ENCODE measurements around the gene TTC32. TPM values are rescaled to one million over a fixed set of nuclear protein-coding genes. Genes with fewer than 3 reads are reported as not detected.

TTC32 gene
- total RNA-seq, 1 experiment from 2014 or later = 12.7 TPM

DNA sequence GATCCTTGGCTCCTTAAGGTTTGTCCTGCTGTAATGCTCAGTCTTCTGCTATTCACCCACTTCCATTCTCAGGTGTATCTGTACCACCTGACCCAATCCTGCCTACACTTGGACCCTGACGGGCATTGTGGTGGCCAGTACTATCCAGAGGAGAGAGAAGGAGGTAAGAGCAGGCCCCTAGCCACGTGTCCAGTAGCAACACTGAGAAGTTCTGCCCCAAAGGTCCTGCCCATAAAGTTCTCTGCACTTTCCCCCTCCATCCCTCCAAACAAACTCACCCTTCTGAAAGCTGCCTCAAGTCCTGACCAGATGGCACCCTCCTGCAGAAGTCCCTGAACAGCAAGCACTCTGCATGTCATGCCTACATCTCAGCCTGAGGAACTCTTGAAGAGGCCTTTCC lies 18.3 kb downstream of the TTC32 start:
- DNase-seq (ENCODE audit: low read depth, low spot score) (no peak), ATAC-seq (no peak)
- CTCF ChIA-PET = interaction anchor here (0.5 kb wide), 1 partner anchor 1321 kb away, joined by 3 read pairs; no protein-coding TSS in a partner anchor
- H3K4me1 ChIP-seq (ENCODE audit: control insufficient read depth, insufficient read depth, low read length) = no peaks in the 10 kb centered on the region
- no TSS peak for BruUV-seq (replicated peaks)
- no peak overlapping the region for H3K4me3 ChIP-seq (ENCODE audit: low read depth in 2 of 2, low read length in 2 of 2)
- no peak overlapping the region for H3K27ac ChIP-seq (ENCODE audit: low read length)
- H3K27me3 ChIP-seq (ENCODE audit: control insufficient read depth, insufficient read depth, low read length) = no peaks in the 10 kb centered on the region
- in situ Hi-C loops (cut with HindIII; ENCODE audit: low pct_unique_long_range_greater_than_20kb, low sequenced_read_pairs) (no loop called here), intact Hi-C loops (cut with micrococcal nuclease; ENCODE audit: unreplicated experiment) (no loop called here)
- no peaks in the 10 kb centered on the region for H3K36me3 ChIP-seq (ENCODE audit: control insufficient read depth, insufficient read depth, low read length)
- H3K9me3 ChIP-seq (ENCODE audit: control insufficient read depth, insufficient read depth, low read depth, low read length) = no peaks in the 10 kb centered on the region
- POLR2A ChIA-PET = no interaction called here
- TF ChIP-seq TCF7L2 (IDR thresholded peaks at IDR 0.05; ENCODE audit: low read depth, low read length) (no peak), POLR2AphosphoS5 (IDR thresholded peaks at IDR 0.05; ENCODE audit: low read depth, low read length) (no peak), SIN3A (IDR thresholded peaks at IDR 0.05; ENCODE audit: borderline replicate concordance, insufficient read depth, low read depth, low read length) (no peak)
- TF ChIP-seq, protein P1, sequence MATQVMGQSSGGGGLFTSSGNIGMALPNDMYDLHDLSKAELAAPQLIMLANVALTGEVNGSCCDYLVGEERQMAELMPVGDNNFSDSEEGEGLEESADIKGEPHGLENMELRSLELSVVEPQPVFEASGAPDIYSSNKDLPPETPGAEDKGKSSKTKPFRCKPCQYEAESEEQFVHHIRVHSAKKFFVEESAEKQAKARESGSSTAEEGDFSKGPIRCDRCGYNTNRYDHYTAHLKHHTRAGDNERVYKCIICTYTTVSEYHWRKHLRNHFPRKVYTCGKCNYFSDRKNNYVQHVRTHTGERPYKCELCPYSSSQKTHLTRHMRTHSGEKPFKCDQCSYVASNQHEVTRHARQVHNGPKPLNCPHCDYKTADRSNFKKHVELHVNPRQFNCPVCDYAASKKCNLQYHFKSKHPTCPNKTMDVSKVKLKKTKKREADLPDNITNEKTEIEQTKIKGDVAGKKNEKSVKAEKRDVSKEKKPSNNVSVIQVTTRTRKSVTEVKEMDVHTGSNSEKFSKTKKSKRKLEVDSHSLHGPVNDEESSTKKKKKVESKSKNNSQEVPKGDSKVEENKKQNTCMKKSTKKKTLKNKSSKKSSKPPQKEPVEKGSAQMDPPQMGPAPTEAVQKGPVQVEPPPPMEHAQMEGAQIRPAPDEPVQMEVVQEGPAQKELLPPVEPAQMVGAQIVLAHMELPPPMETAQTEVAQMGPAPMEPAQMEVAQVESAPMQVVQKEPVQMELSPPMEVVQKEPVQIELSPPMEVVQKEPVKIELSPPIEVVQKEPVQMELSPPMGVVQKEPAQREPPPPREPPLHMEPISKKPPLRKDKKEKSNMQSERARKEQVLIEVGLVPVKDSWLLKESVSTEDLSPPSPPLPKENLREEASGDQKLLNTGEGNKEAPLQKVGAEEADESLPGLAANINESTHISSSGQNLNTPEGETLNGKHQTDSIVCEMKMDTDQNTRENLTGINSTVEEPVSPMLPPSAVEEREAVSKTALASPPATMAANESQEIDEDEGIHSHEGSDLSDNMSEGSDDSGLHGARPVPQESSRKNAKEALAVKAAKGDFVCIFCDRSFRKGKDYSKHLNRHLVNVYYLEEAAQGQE (IDR thresholded peaks at IDR 0.05; ENCODE audit: insufficient read depth in 1 of 2, low read depth in 2 of 2, low read length in 1 of 2) = no peak
- TF ChIP-seq, protein P2, sequence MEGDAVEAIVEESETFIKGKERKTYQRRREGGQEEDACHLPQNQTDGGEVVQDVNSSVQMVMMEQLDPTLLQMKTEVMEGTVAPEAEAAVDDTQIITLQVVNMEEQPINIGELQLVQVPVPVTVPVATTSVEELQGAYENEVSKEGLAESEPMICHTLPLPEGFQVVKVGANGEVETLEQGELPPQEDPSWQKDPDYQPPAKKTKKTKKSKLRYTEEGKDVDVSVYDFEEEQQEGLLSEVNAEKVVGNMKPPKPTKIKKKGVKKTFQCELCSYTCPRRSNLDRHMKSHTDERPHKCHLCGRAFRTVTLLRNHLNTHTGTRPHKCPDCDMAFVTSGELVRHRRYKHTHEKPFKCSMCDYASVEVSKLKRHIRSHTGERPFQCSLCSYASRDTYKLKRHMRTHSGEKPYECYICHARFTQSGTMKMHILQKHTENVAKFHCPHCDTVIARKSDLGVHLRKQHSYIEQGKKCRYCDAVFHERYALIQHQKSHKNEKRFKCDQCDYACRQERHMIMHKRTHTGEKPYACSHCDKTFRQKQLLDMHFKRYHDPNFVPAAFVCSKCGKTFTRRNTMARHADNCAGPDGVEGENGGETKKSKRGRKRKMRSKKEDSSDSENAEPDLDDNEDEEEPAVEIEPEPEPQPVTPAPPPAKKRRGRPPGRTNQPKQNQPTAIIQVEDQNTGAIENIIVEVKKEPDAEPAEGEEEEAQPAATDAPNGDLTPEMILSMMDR (IDR thresholded peaks at IDR 0.05) = no peak

- Histone ChIP-seq H3K9me3 (ENCODE audit: control insufficient read depth, insufficient read depth, low read depth, low read length) (no peaks in the 10 kb centered on the region), H3K36me3 (ENCODE audit: control insufficient read depth, insufficient read depth, low read length) (no peaks in the 10 kb centered on the region), H3K27me3 (ENCODE audit: control insufficient read depth, insufficient read depth, low read length) (no peaks in the 10 kb centered on the region), H3K4me1 (ENCODE audit: control insufficient read depth, insufficient read depth, low read length) (no peaks in the 10 kb centered on the region), H3K27ac (ENCODE audit: low read length) (no peak overlapping the region), H3K4me3 (ENCODE audit: low read depth in 2 of 2, low read length in 2 of 2) (no peak overlapping the region)
- TF ChIP-seq, protein P2 (IDR thresholded peaks at IDR 0.05) = no peak
- TF ChIP-seq TCF7L2 (IDR thresholded peaks at IDR 0.05; ENCODE audit: low read depth, low read length) (no peak), POLR2AphosphoS5 (IDR thresholded peaks at IDR 0.05; ENCODE audit: low read depth, low read length) (no peak), SIN3A (IDR thresholded peaks at IDR 0.05; ENCODE audit: borderline replicate concordance, insufficient read depth, low read depth, low read length) (no peak)
- TF ChIP-seq, protein P1 (IDR thresholded peaks at IDR 0.05; ENCODE audit: insufficient read depth in 1 of 2, low read depth in 2 of 2, low read length in 1 of 2) = no peak
- no peak for DNase-seq (ENCODE audit: low read depth, low spot score)
- ChIA-PET POLR2A (no interaction called here), CTCF (no interaction called here)
- no peak for ATAC-seq
- in situ Hi-C loops (cut with HindIII; ENCODE audit: low pct_unique_long_range_greater_than_20kb, low sequenced_read_pairs) = no loop called here
- no TSS peak for BruUV-seq (replicated peaks)
- intact Hi-C loops (cut with micrococcal nuclease; ENCODE audit: unreplicated experiment) = no loop called here
Measured at GRCh38 chr2:19882286-19882685, 19.5 kb downstream of the TTC32 start.
